H9 (cell line): ENCODE data around the gene TOR1B. TPM values are rescaled to one million over a fixed set of nuclear protein-coding genes. Genes with fewer than 3 reads are reported as not detected.

Source experiments
- DNase-seq: peaks from one replicate; pipeline ENCODE4 v3.0.0-alpha.2; 2017
- H2AFZ ChIP-seq: one replicate; pipeline ENCODE4 v1.6.1; 2013; ENCODE audit warnings: mild to moderate bottlenecking, low read length, control low read depth, moderate library complexity
- H2AK5ac ChIP-seq: 2 replicates; pipeline ENCODE4 v1.6.1; 2013; ENCODE audit warnings: low read length, control low read depth, mixed read lengths; ENCODE audit not compliant: insufficient read length
- H2BK120ac ChIP-seq: one replicate; pipeline ENCODE4 v1.6.1; 2013; ENCODE audit warnings: low read depth, mild to moderate bottlenecking, low read length, control low read depth, inconsistent platforms; ENCODE audit not compliant: poor library complexity, severe bottlenecking
- H2BK12ac ChIP-seq: 2 replicates; pipeline ENCODE4 v1.6.1; 2013; ENCODE audit warnings: low read length, control low read depth, mixed read lengths, low read depth; ENCODE audit not compliant: insufficient read length
- H2BK15ac ChIP-seq: 2 replicates; pipeline ENCODE4 v1.6.1; 2013; ENCODE audit warnings: low read depth, low read length, control low read depth
- H2BK20ac ChIP-seq: one replicate; pipeline ENCODE4 v1.6.1; 2013; ENCODE audit warnings: low read depth, mild to moderate bottlenecking, low read length, control low read depth, inconsistent platforms; ENCODE audit not compliant: poor library complexity, severe bottlenecking
- H2BK5ac ChIP-seq: 2 replicates; pipeline ENCODE4 v1.6.1; 2013; ENCODE audit warnings: low read length, control low read depth, mixed read lengths; ENCODE audit not compliant: insufficient read length
- H3K14ac ChIP-seq: 2 replicates; pipeline ENCODE4 v1.6.1; 2013; ENCODE audit warnings: low read length, control low read depth; ENCODE audit not compliant: insufficient read depth
- H3K18ac ChIP-seq: 2 replicates; pipeline ENCODE4 v1.6.1; 2013; ENCODE audit warnings: low read depth, mild to moderate bottlenecking, mixed read lengths, low read length, control low read depth; ENCODE audit not compliant: insufficient read length
- H3K23ac ChIP-seq: 2 replicates; pipeline ENCODE4 v1.6.1; 2013; ENCODE audit warnings: low read length, control low read depth, mixed read lengths, low read depth; ENCODE audit not compliant: insufficient read length
- H3K23me2 ChIP-seq: 2 replicates; pipeline ENCODE4 v1.6.1; 2013; ENCODE audit warnings: low read depth, mild to moderate bottlenecking, mixed read lengths, low read length, control low read depth; ENCODE audit not compliant: insufficient read length, poor library complexity, severe bottlenecking
- H3K27ac ChIP-seq: 2 replicates; pipeline ENCODE4 v1.5.1; 2013; ENCODE audit warnings: low read length, control low read depth, mixed read lengths, low read depth; ENCODE audit not compliant: insufficient read length
- H3K27me3 ChIP-seq: 2 replicates; pipeline ENCODE4 v1.6.1; 2013; ENCODE audit warnings: low read length, control low read depth, inconsistent platforms; ENCODE audit not compliant: insufficient read depth
- H3K4ac ChIP-seq: 2 replicates; pipeline ENCODE4 v1.6.1; 2013; ENCODE audit warnings: low read depth, mild to moderate bottlenecking, control low read depth, inconsistent platforms, low read length, moderate library complexity
- H3K4me1 ChIP-seq: 2 replicates; pipeline ENCODE4 v1.6.1; 2013; ENCODE audit warnings: low read length, control low read depth, inconsistent platforms; ENCODE audit not compliant: insufficient read depth
- H3K4me2 ChIP-seq: 2 replicates; pipeline ENCODE4 v1.6.1; 2013; ENCODE audit warnings: low read length, control low read depth, mixed read lengths; ENCODE audit not compliant: insufficient read length, insufficient read depth
- H3K56ac ChIP-seq: 2 replicates; pipeline ENCODE4 v1.6.1; 2013; ENCODE audit warnings: low read depth, mild to moderate bottlenecking, mixed read lengths, low read length, control low read depth; ENCODE audit not compliant: insufficient read length
- H3K79me1 ChIP-seq: 2 replicates; pipeline ENCODE4 v1.6.1; 2013; ENCODE audit warnings: low read depth, mild to moderate bottlenecking, moderate library complexity, low read length, control low read depth, inconsistent platforms; ENCODE audit not compliant: insufficient read depth, poor library complexity, severe bottlenecking
- H3K79me2 ChIP-seq: 2 replicates; pipeline ENCODE4 v1.6.1; 2013; ENCODE audit warnings: low read length, control low read depth, inconsistent platforms; ENCODE audit not compliant: insufficient read depth
- H3K9ac ChIP-seq: 2 replicates; pipeline ENCODE4 v1.6.1; 2013; ENCODE audit warnings: low read length, control low read depth, mixed read lengths; ENCODE audit not compliant: insufficient read length; ENCODE audit errors: extremely low read depth
- H3K9me3 ChIP-seq: one replicate; pipeline ENCODE4 v1.6.1; 2013; ENCODE audit warnings: low read depth, low read length, inconsistent platforms; ENCODE audit not compliant: control insufficient read depth
- H3T11ph ChIP-seq: one replicate; pipeline ENCODE4 v1.6.1; 2013; ENCODE audit warnings: mild to moderate bottlenecking, low read length, control low read depth, inconsistent platforms
- H4K20me1 ChIP-seq: one replicate; pipeline ENCODE4 v1.6.1; 2013; ENCODE audit not compliant: control insufficient read depth, insufficient read length, insufficient read depth
- H4K5ac ChIP-seq: 2 replicates; pipeline ENCODE4 v1.6.1; 2013; ENCODE audit warnings: low read depth, mild to moderate bottlenecking, mixed read lengths, low read length, control low read depth; ENCODE audit not compliant: insufficient read length
- H4K8ac ChIP-seq: replicated peaks from 2 replicates; pipeline ENCODE4 v1.6.1; 2013; ENCODE audit warnings: low read length, control low read depth, mixed read lengths, low read depth; ENCODE audit not compliant: insufficient read length
- H4K91ac ChIP-seq: 2 replicates; pipeline ENCODE4 v1.6.1; 2013; ENCODE audit warnings: low read depth, mild to moderate bottlenecking, moderate library complexity, mixed read lengths, low read length, control low read depth; ENCODE audit not compliant: insufficient read length
- H3K27ac Mint-ChIP-seq, 3 experiments: 2 replicates in 2 of 3; 3 replicates in 1 of 3; pipeline ENCODE4 v1.8.0; 2020 to 2021; ENCODE audit warnings: mixed read lengths in 3 of 3, mild to moderate bottlenecking in 1 of 3, moderate library complexity in 1 of 3
- H3K27me3 Mint-ChIP-seq: 2 replicates; pipeline ENCODE4 v1.8.0; 2021; ENCODE audit warnings: low read depth, mild to moderate bottlenecking, moderate library complexity, mixed read lengths
- H3K36me3 Mint-ChIP-seq, 3 experiments: 2 replicates in 2 of 3; 3 replicates in 1 of 3; pipeline ENCODE4 v1.8.0; 2020 to 2021; ENCODE audit warnings: low read depth in 3 of 3, mixed read lengths in 3 of 3; ENCODE audit not compliant: insufficient read depth in 1 of 3
- H3K4me1 Mint-ChIP-seq, 2 experiments: 2 replicates each; pipeline ENCODE4 v1.8.0; 2020; ENCODE audit warnings: mixed read lengths in 2 of 2
- H3K4me3 Mint-ChIP-seq, 2 experiments: 2 replicates in 1 of 2; 3 replicates in 1 of 2; pipeline ENCODE4 v1.8.0; 2020 to 2021; ENCODE audit warnings: mild to moderate bottlenecking in 2 of 2, mixed read lengths in 2 of 2, moderate library complexity in 1 of 2
- H3K9me3 Mint-ChIP-seq, 2 experiments: 2 replicates in 1 of 2; 3 replicates in 1 of 2; pipeline ENCODE4 v1.8.0; 2020; ENCODE audit warnings: mild to moderate bottlenecking in 2 of 2, mixed read lengths in 2 of 2, moderate library complexity in 1 of 2
- WGBS: extraction: QIAGEN DNeasy Blood & Tissue Kit; methylation state at CpG from one replicate; pipeline ENCODE4 v1.1.7; 2013; ENCODE audit warnings: missing lambda C conversion rate, low lambda C conversion rate, mixed read lengths; ENCODE audit not compliant: insufficient read length; ENCODE audit errors: extremely low coverage; 5-methylcytosine and 5-hydroxymethylcytosine counted together
- total RNA-seq: library from RNA; stranded (reverse); gene quantifications from 2 replicates; pipeline ENCODE4 v1.2.1, GENCODE V29; 2021
- TF ChIP-seq, protein P1 (sequence below): fragments of 200-600 bp; sonication (generic); conservative IDR thresholded peaks from 3 replicates; pipeline ENCODE4 v1.8.0; 2021; ENCODE audit warnings: antibody characterized with exemption, mild to moderate bottlenecking

Gene TOR1B
- total RNA-seq, 1 experiment from 2014 or later = 18.1 TPM

GRCh38 chr9:129823935-129824601, 21.1 kb downstream of the TOR1B start, which contains the start of gene TOR1A:
TSS of gene TOR1A (minus strand) at chr9:129824136. CDS start at chr9:129824085, 51 bp downstream.
- Histone ChIP-seq H3K9ac (peak within 1 kb of the TSS; percentile 90), H3K14ac (peak within 1 kb of the TSS; percentile 98; the same call in 1 of the 2 replicates), H3K18ac (peak within 1 kb of the TSS; percentile 94), H3T11ph (no peak within 1 kb of the TSS), H2BK120ac (no peak within 1 kb of the TSS), H4K91ac (no peak within 1 kb of the TSS), H2BK12ac (no peak within 1 kb of the TSS), H2BK15ac (no peak within 1 kb of the TSS), H4K8ac (no peak within 1 kb of the TSS), H4K20me1 (no peaks in the 10 kb centered on the region), H3K79me1 (peaks cover 3% of the 10 kb centered on the region), H3K4me1 (no peaks in the 10 kb centered on the region), H3K79me2 (no peaks in the 10 kb centered on the region; the same call in 1 of the 2 replicates), H2AFZ (no peak within 1 kb of the TSS), H3K9me3 (no peaks in the 10 kb centered on the region), H3K4ac (no peak within 1 kb of the TSS), H3K27me3 (no peaks in the 10 kb centered on the region), H3K27ac (no peak within 1 kb of the TSS), H2BK5ac (no peak within 1 kb of the TSS), H3K56ac (no peak within 1 kb of the TSS), H2AK5ac (no peak within 1 kb of the TSS), H3K4me2 (peak within 1 kb of the TSS; percentile 66), H2BK20ac (no peak within 1 kb of the TSS), H3K23me2 (peaks cover 5% of the 10 kb centered on the region), H3K23ac (no peak within 1 kb of the TSS), H4K5ac (no peak within 1 kb of the TSS)
- no peaks in the 10 kb centered on the region for H3K9me3 Mint-ChIP-seq
- peaks cover 7 to 9% of the 10 kb centered on the region in 2 experiments for H3K4me1 Mint-ChIP-seq
- WGBS = no CpG with 5 or more reads among the region's 47 CpGs
- H3K27me3 Mint-ChIP-seq = no peaks in the 10 kb centered on the region
- TF ChIP-seq, protein P1, sequence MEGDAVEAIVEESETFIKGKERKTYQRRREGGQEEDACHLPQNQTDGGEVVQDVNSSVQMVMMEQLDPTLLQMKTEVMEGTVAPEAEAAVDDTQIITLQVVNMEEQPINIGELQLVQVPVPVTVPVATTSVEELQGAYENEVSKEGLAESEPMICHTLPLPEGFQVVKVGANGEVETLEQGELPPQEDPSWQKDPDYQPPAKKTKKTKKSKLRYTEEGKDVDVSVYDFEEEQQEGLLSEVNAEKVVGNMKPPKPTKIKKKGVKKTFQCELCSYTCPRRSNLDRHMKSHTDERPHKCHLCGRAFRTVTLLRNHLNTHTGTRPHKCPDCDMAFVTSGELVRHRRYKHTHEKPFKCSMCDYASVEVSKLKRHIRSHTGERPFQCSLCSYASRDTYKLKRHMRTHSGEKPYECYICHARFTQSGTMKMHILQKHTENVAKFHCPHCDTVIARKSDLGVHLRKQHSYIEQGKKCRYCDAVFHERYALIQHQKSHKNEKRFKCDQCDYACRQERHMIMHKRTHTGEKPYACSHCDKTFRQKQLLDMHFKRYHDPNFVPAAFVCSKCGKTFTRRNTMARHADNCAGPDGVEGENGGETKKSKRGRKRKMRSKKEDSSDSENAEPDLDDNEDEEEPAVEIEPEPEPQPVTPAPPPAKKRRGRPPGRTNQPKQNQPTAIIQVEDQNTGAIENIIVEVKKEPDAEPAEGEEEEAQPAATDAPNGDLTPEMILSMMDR = no peak
- H3K27ac Mint-ChIP-seq = peak within 1 kb of the TSS; percentile 49 to 88 (median 84); a peak in 5 of 7 replicates
- DNase-seq = peak; percentile 96
- H3K4me3 Mint-ChIP-seq = peak within 1 kb of the TSS; percentile 77 to 87
- H3K36me3 Mint-ChIP-seq = peaks cover 11 to 51% (median 42%) of the 10 kb centered on the region in 3 experiments; a peak in 6 of 7 replicates
